RWPE2 (cell line): Measurements from ENCODE around the gene DNAJC10.
"Not testable (repeated sequence)": the region's sequence is repeated elsewhere in the genome, so short reads cannot be mapped to it uniquely, and the experiment has no call there.

Experiments
- ATAC-seq: fragments of 200-7000 bp; cut with Tn5 transposase; 3 replicates; pipeline ENCODE4 v1.9.1; 2021; ENCODE audit warnings: low read depth
- DNase-seq: peaks from one replicate; pipeline ENCODE4 v3.0.0-alpha.2; 2020; ENCODE audit warnings: low spot score
- H3K27ac ChIP-seq: fragments of 450-650 bp; 2 replicates; pipeline ENCODE4 v1.5.1; 2017; ENCODE audit warnings: mild to moderate bottlenecking; ENCODE audit not compliant: poor library complexity, severe bottlenecking
- H3K27me3 ChIP-seq: fragments of 250-450 bp; sonication (Bioruptor Pico); 2 replicates; pipeline ENCODE4 v1.5.1; 2021; ENCODE audit warnings: mild to moderate bottlenecking, moderate library complexity; ENCODE audit not compliant: insufficient read depth, poor library complexity, severe bottlenecking
- H3K36me3 ChIP-seq: fragments of 250-450 bp; sonication (Bioruptor Pico); 2 replicates; pipeline ENCODE4 v1.5.1; 2020; ENCODE audit warnings: low read depth, mild to moderate bottlenecking, moderate library complexity
- H3K4me1 ChIP-seq: fragments of 250-450 bp; sonication (Bioruptor Pico); 2 replicates; pipeline ENCODE4 v1.5.1; 2021; ENCODE audit warnings: mild to moderate bottlenecking, moderate library complexity; ENCODE audit not compliant: insufficient read depth, poor library complexity, severe bottlenecking
- H3K4me3 ChIP-seq: fragments of 250-450 bp; sonication (Bioruptor Pico); 2 replicates; pipeline ENCODE4 v1.5.1; 2021; ENCODE audit warnings: mild to moderate bottlenecking, moderate library complexity; ENCODE audit not compliant: severe bottlenecking
- H3K9me3 ChIP-seq: fragments of 250-450 bp; sonication (Bioruptor Pico); 2 replicates; pipeline ENCODE4 v1.5.1; 2021; ENCODE audit warnings: mild to moderate bottlenecking, moderate library complexity; ENCODE audit not compliant: severe bottlenecking
- CTCF ChIP-seq: fragments of 450-650 bp; IDR thresholded peaks from one replicate; pipeline ENCODE4 v1.5.1; 2017; ENCODE audit warnings: mild to moderate bottlenecking, moderate library complexity; ENCODE audit not compliant: poor library complexity, severe bottlenecking

Gene DNAJC10

GRCh38 chr2:182672466-182673165 is 43.4 kb upstream of the DNAJC10 start:
- Histone ChIP-seq H3K4me3 (no peak overlapping the region), H3K4me1 (no peaks in the 10 kb centered on the region), H3K27me3 (no peaks in the 10 kb centered on the region), H3K27ac (no peak overlapping the region), H3K36me3 (no peaks in the 10 kb centered on the region), H3K9me3 (no peaks in the 10 kb centered on the region)
- DNase-seq, result no peak
- no peak for TF ChIP-seq CTCF
- ATAC-seq, result peak; percentile 73; the same call in 2 of the 3 replicates

DNA sequence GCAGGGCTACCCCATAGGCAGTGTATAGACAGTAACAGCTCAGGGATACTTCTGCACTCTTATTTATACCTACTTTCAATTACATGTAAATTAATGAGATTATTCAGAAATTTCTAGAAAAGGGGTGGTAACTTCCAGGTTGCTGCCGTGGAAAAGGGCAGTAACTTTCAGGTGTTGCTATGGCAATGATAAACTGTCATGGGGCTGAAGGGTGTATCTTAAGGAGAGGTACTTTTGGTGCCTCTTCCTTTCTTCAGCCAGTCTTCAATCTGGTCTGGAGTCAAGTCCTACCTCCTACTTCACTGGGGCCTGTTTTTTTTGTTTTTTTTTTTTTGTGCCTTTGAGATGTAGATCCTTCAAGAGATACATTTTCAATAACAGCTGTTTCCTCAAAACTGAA is 35.2 kb upstream of the DNAJC10 start:
- no peaks in the 10 kb centered on the region for H3K4me1 ChIP-seq
- no peaks in the 10 kb centered on the region for H3K27me3 ChIP-seq
- ATAC-seq (no peak), DNase-seq (no peak)
- no peak overlapping the region for H3K27ac ChIP-seq
- H3K9me3 ChIP-seq, result no peaks in the 10 kb centered on the region
- H3K36me3 ChIP-seq, result no peaks in the 10 kb centered on the region
- TF ChIP-seq CTCF, result no peak
- no peak overlapping the region for H3K4me3 ChIP-seq

DNA sequence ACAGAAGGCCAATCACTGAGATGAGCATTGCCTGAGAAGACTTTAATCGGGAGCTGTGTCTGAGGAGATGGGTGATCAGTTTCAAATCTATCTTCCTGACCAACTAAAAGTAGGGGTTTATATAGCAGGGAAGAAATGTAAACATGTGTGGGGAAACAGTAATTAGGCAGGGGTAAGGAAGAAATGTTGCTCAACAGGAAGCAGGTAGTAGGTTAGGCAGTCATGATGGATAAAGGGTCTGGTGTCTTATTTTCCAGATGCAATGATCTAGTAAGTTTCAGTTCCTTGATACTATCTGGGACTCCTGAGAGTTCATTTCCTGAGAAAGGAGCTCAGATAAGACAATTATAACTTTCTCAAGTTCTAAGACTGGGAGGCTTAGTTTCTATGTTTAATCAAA is 33.8 kb upstream of the DNAJC10 start:
- ATAC-seq, result no peak
- Histone ChIP-seq H3K4me3 (no peak overlapping the region), H3K27me3 (no peaks in the 10 kb centered on the region), H3K9me3 (no peaks in the 10 kb centered on the region), H3K4me1 (no peaks in the 10 kb centered on the region), H3K27ac (no peak overlapping the region), H3K36me3 (no peaks in the 10 kb centered on the region)
- no peak for DNase-seq
- no peak for TF ChIP-seq CTCF

DNA sequence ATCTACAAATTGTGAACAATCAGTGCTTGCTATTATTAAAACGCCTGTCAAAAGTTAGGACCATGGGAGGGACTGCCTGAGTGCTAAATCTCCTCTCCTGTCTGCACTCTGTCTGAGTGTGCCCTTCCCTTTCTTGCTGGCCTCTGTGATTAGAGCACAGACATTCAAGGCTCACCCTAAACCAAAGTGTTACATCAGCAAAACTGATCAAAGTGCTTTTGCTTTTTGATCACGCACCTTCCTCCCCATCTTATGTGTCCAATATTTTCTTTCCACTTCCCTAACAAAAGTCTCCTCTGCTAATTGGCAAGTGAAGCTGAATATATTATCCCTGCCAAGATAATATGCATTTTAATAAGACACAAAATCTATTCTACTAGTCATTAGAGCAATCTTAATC is 30.5 kb upstream of the DNAJC10 start:
- no peak for TF ChIP-seq CTCF
- no peaks in the 10 kb centered on the region for H3K4me1 ChIP-seq
- no peaks in the 10 kb centered on the region for H3K9me3 ChIP-seq
- no peaks in the 10 kb centered on the region for H3K36me3 ChIP-seq
- no peak overlapping the region for H3K4me3 ChIP-seq
- ATAC-seq, result no peak
- DNase-seq, result no peak
- no peaks in the 10 kb centered on the region for H3K27me3 ChIP-seq
- no peak overlapping the region for H3K27ac ChIP-seq

DNA sequence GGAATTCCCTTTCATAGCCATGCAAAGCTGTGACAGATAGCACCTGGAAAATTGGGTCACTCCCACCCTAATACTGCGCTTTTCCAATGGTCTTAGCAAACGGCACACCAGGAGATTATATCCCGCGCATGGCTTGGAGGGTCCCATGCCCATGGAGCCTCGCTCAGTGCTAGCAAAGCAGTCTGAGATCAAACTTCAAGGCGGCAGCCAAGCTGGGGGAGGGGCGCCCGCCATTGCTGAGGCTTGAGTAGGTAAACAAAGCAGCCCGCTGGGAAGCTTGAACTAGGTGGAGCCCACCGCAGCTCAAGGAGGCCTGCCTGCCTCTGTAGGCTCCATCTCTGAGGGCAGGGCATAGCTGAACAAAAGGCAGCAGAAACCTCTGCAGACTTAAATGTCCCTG is 29.3 kb upstream of the DNAJC10 start:
- not testable (repeated sequence) for H3K27ac ChIP-seq, H3K4me1 ChIP-seq, H3K27me3 ChIP-seq, H3K4me3 ChIP-seq, H3K36me3 ChIP-seq, DNase-seq, ATAC-seq, H3K9me3 ChIP-seq
